GM19463 (cell line): ENCODE results near the gene SYNDIG1L.

Experiments
- ATAC-seq: cut with Tn5 transposase; IDR thresholded peaks from one replicate; pipeline ENCODE4 v1.9.1; 2021; ENCODE audit warnings: mild to moderate bottlenecking, moderate library complexity; ENCODE audit not compliant: unreplicated experiment

Gene SYNDIG1L

DNA sequence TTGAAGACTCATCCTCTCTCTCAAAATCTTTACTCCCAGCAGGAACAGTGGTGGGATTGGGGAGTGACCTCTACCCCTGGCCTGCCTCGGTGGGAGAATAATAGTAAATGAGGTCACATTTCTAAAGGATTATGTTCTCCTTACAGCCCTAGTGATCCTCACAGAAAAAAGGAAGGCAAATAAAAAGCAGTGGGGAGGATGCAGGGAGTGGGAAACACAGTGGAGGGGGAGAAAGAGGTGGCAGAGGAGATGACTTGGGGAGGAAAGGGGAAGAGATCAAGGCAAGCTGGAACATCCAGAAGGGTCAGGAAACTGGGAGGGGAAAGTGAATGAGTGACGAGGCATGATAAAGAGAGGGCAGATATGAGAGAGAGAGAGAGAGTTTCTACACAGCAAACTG is 8.3 kb upstream of the SYNDIG1L start:
- ATAC-seq = no peak

DNA sequence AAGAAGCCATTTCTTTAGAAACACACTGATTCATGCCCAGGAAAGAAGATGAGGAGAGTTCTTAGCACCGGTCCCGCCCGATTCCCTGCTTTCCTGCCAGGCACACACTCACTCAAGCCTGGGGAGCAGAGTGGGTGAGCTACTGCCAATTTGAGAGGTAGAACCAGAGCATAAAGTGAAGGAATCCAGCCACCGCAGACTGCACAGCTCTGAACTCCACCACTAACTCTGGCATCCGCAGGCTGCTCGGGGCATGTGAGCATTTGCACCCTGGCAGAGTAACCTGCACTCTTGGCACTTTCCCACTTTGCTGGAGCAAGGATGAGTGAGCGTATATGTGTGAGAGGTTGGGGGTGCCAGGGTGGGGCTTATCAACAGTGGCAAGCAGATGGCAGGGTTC is 4.0 kb upstream of the SYNDIG1L start:
- no peak for ATAC-seq

DNA sequence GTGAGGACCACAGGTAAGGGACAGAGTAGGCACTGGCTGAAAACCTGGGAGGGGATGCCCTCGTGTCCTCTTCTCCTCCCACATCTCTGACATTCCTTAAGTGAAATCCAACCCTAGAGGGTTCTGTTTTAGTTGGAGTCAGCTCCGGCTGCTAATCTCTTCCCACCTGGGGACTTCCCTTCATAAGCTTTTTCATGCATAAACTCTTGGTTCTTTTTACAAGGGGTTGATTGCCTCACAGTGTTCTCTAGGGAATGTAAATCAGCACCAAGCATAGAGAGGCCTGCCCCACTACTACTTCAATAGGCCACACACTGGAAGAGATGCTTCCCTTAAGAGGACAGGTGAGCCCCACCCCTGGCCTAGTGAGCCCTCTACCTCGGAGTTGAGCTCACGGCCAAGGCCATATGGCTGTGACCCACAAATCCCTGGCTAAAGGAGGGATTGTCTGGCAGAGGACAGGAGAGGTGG is 3.2 kb upstream of the SYNDIG1L start:
- ATAC-seq = no peak

DNA sequence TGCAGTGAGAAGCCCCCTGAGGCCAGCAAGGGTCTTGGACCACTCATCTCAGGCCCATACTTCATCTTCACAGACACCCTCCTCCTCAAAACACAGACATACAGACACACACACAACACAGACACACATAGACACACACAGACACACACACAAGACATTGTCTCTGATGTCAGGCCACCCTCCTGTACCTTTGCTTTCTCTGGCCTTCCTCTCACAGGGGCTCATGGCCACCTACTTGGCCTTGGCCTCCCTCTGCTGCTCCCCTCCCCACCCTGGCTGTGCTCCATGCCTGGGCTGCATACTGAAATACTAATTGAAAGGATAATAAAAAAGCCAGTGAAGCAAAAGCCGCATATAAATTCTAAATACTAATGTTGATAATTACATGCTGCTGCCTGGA is 1.6 kb upstream of the SYNDIG1L start:
- ATAC-seq = no peak

GRCh38 chr14:74425525-74426201 is 347 bp downstream of the SYNDIG1L start:
- ATAC-seq = no peak

- ATAC-seq = no peak
These were observed 1.4 kb downstream of the SYNDIG1L start for GRCh38 chr14:74424606-74425005.

GRCh38 chr14:74423246-74423645 is 2.8 kb downstream of the SYNDIG1L start:
- ATAC-seq = no peak

DNA sequence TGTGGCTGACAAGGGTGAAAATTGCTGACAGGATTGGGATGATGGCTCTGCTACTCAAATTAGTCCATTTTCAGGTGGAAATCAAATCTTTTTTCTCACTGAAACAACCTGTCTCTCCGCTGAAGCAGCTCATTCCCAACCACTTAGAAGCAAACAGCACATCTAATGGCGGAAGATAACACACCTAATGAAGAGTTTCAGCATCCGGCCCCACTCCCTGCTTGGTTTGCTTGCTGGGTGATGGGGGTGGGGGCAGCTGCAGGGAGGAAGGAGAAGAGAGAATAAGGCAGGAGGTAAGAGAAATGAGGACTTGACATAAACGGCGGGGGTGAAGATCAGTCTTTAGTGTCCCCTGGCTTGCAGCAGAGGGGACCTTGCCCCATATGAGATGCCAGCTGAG is 4.0 kb downstream of the SYNDIG1L start:
- ATAC-seq = no peak

GRCh38 chr14:74419086-74419485 is 6.9 kb downstream of the SYNDIG1L start:
- ATAC-seq = no peak

DNA sequence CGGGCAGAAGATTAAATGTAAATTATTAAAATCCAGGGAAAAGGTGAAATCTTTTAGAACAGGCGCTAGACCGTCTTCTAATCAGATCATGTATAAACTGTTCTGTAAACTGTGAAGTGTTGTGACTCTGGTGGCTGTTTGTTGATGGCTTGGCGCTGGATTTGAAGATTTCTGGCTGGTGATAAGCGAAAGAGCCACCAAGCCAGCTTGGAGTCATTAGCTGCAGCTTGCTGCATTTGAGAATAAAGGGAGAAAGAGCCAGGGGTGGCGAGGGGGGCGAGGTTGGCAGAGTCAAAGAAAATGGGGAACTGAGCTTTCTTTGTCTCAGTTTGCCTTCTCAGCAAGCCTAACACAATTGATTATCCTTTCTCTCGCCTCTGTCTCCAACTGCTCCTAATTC is 8.0 kb downstream of the SYNDIG1L start:
- ATAC-seq = no peak

- ATAC-seq = no peak
These were observed 8.4 kb downstream of the SYNDIG1L start for GRCh38 chr14:74417611-74418010.

GRCh38 chr14:74417201-74417600 is 8.8 kb downstream of the SYNDIG1L start:
- ATAC-seq = no peak

GRCh38 chr14:74415115-74415437 is 10.9 kb downstream of the SYNDIG1L start:
- ATAC-seq = no peak

- ATAC-seq = no peak
These were observed 11.5 kb downstream of the SYNDIG1L start for GRCh38 chr14:74414403-74415114.

GRCh38 chr14:74413627-74414026 is 12.4 kb downstream of the SYNDIG1L start:
- ATAC-seq = no peak

DNA sequence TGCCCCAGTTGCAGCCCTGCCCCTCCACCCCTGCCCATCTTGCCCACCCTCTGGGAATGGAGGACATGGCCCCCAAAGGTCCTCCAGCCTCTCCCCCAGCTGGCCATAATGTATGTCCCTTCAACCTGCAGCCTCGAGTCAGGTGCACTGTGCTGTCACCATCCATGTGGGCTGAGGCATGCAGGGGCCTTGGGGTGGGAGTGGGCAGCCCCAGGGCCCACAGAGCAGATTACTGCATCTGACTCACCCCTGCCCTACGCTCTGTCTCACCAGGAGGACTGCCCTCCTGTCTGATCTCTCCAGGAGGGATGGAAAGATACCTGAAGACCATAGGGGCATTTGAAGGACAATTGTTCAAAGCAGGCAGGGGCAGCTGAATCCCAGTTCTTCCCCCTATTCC is 13.3 kb downstream of the SYNDIG1L start:
- ATAC-seq = no peak

DNA sequence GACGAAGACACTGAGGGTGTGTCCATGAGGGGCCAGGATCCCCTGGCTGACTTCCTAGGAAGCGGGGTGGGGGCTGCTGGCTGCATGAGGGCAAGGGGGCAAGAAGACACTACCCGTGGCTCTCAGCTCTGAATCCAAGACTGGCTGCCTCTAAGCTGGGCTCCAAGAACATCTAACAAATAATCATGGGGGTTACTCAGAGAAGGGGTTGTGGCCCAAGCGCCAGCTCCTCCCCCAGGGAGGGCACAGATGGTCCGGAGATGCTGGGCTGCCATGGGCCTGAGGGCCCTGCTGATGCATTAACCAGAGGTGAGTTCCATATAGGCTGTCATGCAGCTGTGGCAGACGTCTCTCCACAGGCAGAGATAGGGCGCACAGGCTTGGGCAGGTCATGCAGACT is 14.3 kb downstream of the SYNDIG1L start:
- no peak for ATAC-seq

DNA sequence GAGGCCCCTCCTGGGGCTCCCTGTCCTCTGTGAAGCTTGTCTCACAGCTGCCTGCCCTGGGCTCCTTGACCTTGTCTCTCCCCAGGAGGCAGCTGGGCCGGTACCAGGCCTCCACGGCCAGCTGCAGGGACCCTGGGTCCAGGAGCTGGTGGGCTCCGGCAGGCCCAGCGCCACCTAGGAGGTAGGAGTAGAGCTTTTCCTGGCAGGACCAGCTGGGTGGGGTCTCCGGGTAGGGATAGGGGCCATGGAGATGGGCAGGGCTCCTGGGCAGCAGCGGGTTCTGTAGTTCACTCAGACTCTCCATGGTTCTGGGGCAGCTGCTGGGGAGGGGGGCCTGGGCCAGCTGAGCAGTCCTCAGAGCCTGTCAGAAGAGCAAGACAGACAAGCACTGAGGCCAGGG is 16.6 kb downstream of the SYNDIG1L start:
- no peak for ATAC-seq

- ATAC-seq = no peak
These were observed 17.1 kb downstream of the SYNDIG1L start for GRCh38 chr14:74408870-74409269.

- ATAC-seq = no peak
These were observed 18.2 kb downstream of the SYNDIG1L start for GRCh38 chr14:74407801-74408154.

- no peak for ATAC-seq
These were observed 18.8 kb downstream of the SYNDIG1L start for GRCh38 chr14:74407021-74407800.

GRCh38 chr14:74405663-74406062 is 20.3 kb downstream of the SYNDIG1L start:
- no peak for ATAC-seq
